Gastroesophageal sphincter (tissue), 3 donors: ENCODE measurements around the gene TMEM19.

Experiments
- CTCF ChIP-seq, 4 experiments: fragments of 200-600 bp in 2 of 4; fragments of 450-650 bp in 2 of 4; sonication (generic) in 1 of 4; IDR thresholded peaks; one replicate each; pipeline ENCODE4 v1.5.1; 2017 to 2019; ENCODE audit warnings: antibody characterized with exemption in 4 of 4, mild to moderate bottlenecking in 2 of 4, moderate library complexity in 2 of 4
- POLR2A ChIP-seq, 2 donors: fragments of 450-650 bp; IDR thresholded peaks; one replicate each; pipeline ENCODE4 v1.6.1; 2017; ENCODE audit warnings: antibody characterized with exemption in 2 of 2, mild to moderate bottlenecking in 2 of 2, moderate library complexity in 1 of 2
- POLR2AphosphoS5 ChIP-seq: sonication (generic); formaldehyde crosslinking; IDR thresholded peaks from one replicate; pipeline ENCODE4 v1.6.1; 2017; ENCODE audit warnings: antibody characterized with exemption

- TF ChIP-seq CTCF (IDR thresholded peaks at IDR 0.05) (no peak), POLR2AphosphoS5 (no peak), POLR2A (IDR thresholded peaks at IDR 0.05) (no peak)
Observed at GRCh38 chr12:71661977-71662530, 23.8 kb upstream of the TMEM19 start.
